HEK293T (cell line): ENCODE results near the gene NEK1.

Experiments used
- CTCF ChIA-PET: fragments of 350-600 bp; formaldehyde crosslinking; extraction: SDS; loops from one replicate; lab custom pipeline; 2021; ENCODE audit warnings: antibody characterized with exemption, inconsistent platforms; lab: Yijun Ruan, JAX
- POLR2A ChIA-PET: fragments of 350-600 bp; formaldehyde crosslinking; extraction: SDS; loops from one replicate; lab custom pipeline; 2020; ENCODE audit warnings: antibody characterized with exemption, inconsistent platforms; lab: Yijun Ruan, JAX
- DNase-seq: peaks from one replicate; pipeline ENCODE4 v3.0.0; 2012; ENCODE audit warnings: mixed read lengths; ENCODE audit errors: extremely low spot score
- ARNT ChIP-seq: fragments of 450-650 bp; IDR thresholded peaks from 2 replicates; pipeline ENCODE4 v1.6.1; 2017; ENCODE audit warnings: mild to moderate bottlenecking
- BHLHE40 ChIP-seq: fragments of 450-650 bp; IDR thresholded peaks from 2 replicates; pipeline ENCODE4 v1.6.1; 2016; ENCODE audit warnings: mild to moderate bottlenecking, moderate library complexity, borderline replicate concordance
- CTBP1 ChIP-seq: fragments of 450-650 bp; IDR thresholded peaks from 2 replicates; pipeline ENCODE4 v1.6.1; 2016; ENCODE audit warnings: borderline replicate concordance
- ELF4 ChIP-seq: fragments of 450-650 bp; IDR thresholded peaks from 2 replicates; pipeline ENCODE4 v1.6.1; 2017; ENCODE audit warnings: antibody characterized with exemption
- FOXA1 ChIP-seq: fragments of 450-650 bp; IDR thresholded peaks from 2 replicates; pipeline ENCODE4 v1.6.1; 2016; ENCODE audit warnings: mild to moderate bottlenecking
- FOXK2 ChIP-seq: fragments of 450-650 bp; IDR thresholded peaks from 2 replicates; pipeline ENCODE4 v1.6.1; 2016; ENCODE audit warnings: mild to moderate bottlenecking
- FOXM1 ChIP-seq: fragments of 450-650 bp; IDR thresholded peaks from 2 replicates; pipeline ENCODE4 v1.6.1; 2017; ENCODE audit warnings: mild to moderate bottlenecking, borderline replicate concordance
- HDGF ChIP-seq: fragments of 450-650 bp; IDR thresholded peaks from 2 replicates; pipeline ENCODE4 v1.6.1; 2017; ENCODE audit warnings: antibody characterized with exemption, borderline replicate concordance
- L3MBTL2 ChIP-seq: fragments of 450-650 bp; conservative IDR thresholded peaks from 2 replicates; pipeline ENCODE4 v1.6.1; 2016; ENCODE audit warnings: mild to moderate bottlenecking
- LEF1 ChIP-seq: fragments of 450-650 bp; IDR thresholded peaks from 2 replicates; pipeline ENCODE4 v1.6.1; 2017; ENCODE audit warnings: mild to moderate bottlenecking, borderline replicate concordance
- NFRKB ChIP-seq: fragments of 450-650 bp; IDR thresholded peaks from 2 replicates; pipeline ENCODE4 v1.6.1; 2016; ENCODE audit warnings: mild to moderate bottlenecking, moderate library complexity
- PKNOX1 ChIP-seq: fragments of 450-650 bp; IDR thresholded peaks from 2 replicates; pipeline ENCODE4 v1.6.1; 2016
- SP1 ChIP-seq: fragments of 450-650 bp; IDR thresholded peaks from 2 replicates; pipeline ENCODE4 v1.6.1; 2017
- SUZ12 ChIP-seq: fragments of 450-650 bp; IDR thresholded peaks from 2 replicates; pipeline ENCODE4 v1.6.1; 2016; ENCODE audit warnings: mild to moderate bottlenecking
- TARDBP ChIP-seq: fragments of 450-650 bp; IDR thresholded peaks from 2 replicates; pipeline ENCODE4 v1.6.1; 2016
- ZNF384 ChIP-seq: fragments of 450-650 bp; IDR thresholded peaks from 2 replicates; pipeline ENCODE4 v1.6.1; 2016

Gene NEK1

GRCh38 chr4:169611991-169612870, at the start of gene NEK1:
Gene NEK1, minus strand, starts transcription at chr4:169612583. Its CDS starts 9,953 bp downstream, at chr4:169602630.
- DNase-seq = peak; percentile 87
- TF ChIP-seq ARNT (no peak), CTBP1 (0 out of 2 replicates have a peak, but pooled peaks have one; percentile 20), L3MBTL2 (peak; percentile 60), ELF4 (no peak)
- POLR2A ChIA-PET = interaction anchor here (0.6 to 3.7 kb wide), 11 partner anchors 9 to 199 kb away, joined by 3 to 32 read pairs (median 3); partner anchors contain the start of genes CLCN3 and HPF1
- CTCF ChIA-PET = interaction anchor here (0.6 to 2.5 kb wide), 8 partner anchors 14 to 689 kb away, joined by 3 to 31 read pairs (median 4); no protein-coding TSS in a partner anchor

- DNase-seq = no peak
- TF ChIP-seq PKNOX1 (no peak), CTBP1 (no peak), ARNT (no peak), FOXM1 (no peak), ELF4 (no peak), SP1 (no peak), NFRKB (no peak), FOXK2 (no peak), SUZ12 (no peak), LEF1 (no peak), L3MBTL2 (no peak), BHLHE40 (no peak), FOXA1 (no peak), HDGF (no peak), ZNF384 (no peak), TARDBP (no peak)
- POLR2A ChIA-PET = interaction anchor here (1.3 to 5.6 kb wide), 3 partner anchors 20 to 49 kb away, joined by 3 to 32 read pairs (median 11); partner anchors contain the start of genes CLCN3 and NEK1
- CTCF ChIA-PET = interaction anchor here (0.9 kb wide), 1 partner anchor 49 kb away, joined by 3 read pairs; no protein-coding TSS in a partner anchor
Measured at GRCh38 chr4:169661761-169662160, 49.4 kb upstream of the NEK1 start.

- CTCF ChIA-PET = no interaction called here
- POLR2A ChIA-PET = interaction anchor here (1.2 to 5.6 kb wide), 9 partner anchors 8 to 651 kb away, joined by 3 to 41 read pairs (median 6); partner anchors contain the start of genes CBR4, CLCN3, HPF1 and NEK1
- TF ChIP-seq PKNOX1 (no peak), L3MBTL2 (no peak), ELF4 (no peak), CTBP1 (no peak), NFRKB (no peak), HDGF (no peak), FOXK2 (no peak), FOXM1 (no peak), TARDBP (no peak), LEF1 (no peak), ARNT (no peak), BHLHE40 (no peak), SUZ12 (no peak), SP1 (no peak)
- DNase-seq = no peak
Measured at GRCh38 chr4:169660929-169661328, 48.5 kb upstream of the NEK1 start.

- DNase-seq = peak; percentile 80
- ChIA-PET POLR2A (interaction anchor here (0.6 to 5.6 kb wide), 15 partner anchors 9 to 1024 kb away, joined by 3 to 41 read pairs (median 4); partner anchors contain the start of genes CBR4, CLCN3, HPF1 and NEK1), CTCF (interaction anchor here (0.7 to 1.1 kb wide), 3 partner anchors 10 to 367 kb away, joined by 3 to 4 read pairs (median 3); no protein-coding TSS in a partner anchor)
- TF ChIP-seq PKNOX1 = peak; percentile 7; the same call in 1 of the 2 replicates
- no peak for TF ChIP-seq TARDBP
- peak; percentile 54 for TF ChIP-seq CTBP1
- peak; percentile 28; the same call in 1 of the 2 replicates for TF ChIP-seq ELF4
Measured at GRCh38 chr4:169659716-169660670, 47.6 kb upstream of the NEK1 start.
